BLaER1 (cell line): Measurements from ENCODE around the gene IL17C.

Experiments used
- H3K27ac ChIP-seq: shearing (Covaris generic); formaldehyde crosslinking; 2 replicates; pipeline ENCODE4 v1.8.1; 2022
- H3K27me3 ChIP-seq: shearing (Covaris generic); formaldehyde crosslinking; 2 replicates; pipeline ENCODE4 v1.8.1; 2022
- H3K36me3 ChIP-seq: shearing (Covaris generic); formaldehyde crosslinking; 2 replicates; pipeline ENCODE4 v1.8.1; 2022
- H3K4me1 ChIP-seq: shearing (Covaris generic); formaldehyde crosslinking; 2 replicates; pipeline ENCODE4 v1.8.1; 2022
- H3K4me2 ChIP-seq: shearing (Covaris generic); formaldehyde crosslinking; 2 replicates; pipeline ENCODE4 v1.8.1; 2022
- H3K4me3 ChIP-seq: shearing (Covaris generic); formaldehyde crosslinking; 2 replicates; pipeline ENCODE4 v1.8.1; 2022
- H3K9ac ChIP-seq: shearing (Covaris generic); formaldehyde crosslinking; 2 replicates; pipeline ENCODE4 v1.8.1; 2022
- H3K9me3 ChIP-seq: shearing (Covaris generic); formaldehyde crosslinking; 2 replicates; pipeline ENCODE4 v1.8.1; 2022
- H4K20me1 ChIP-seq: shearing (Covaris generic); formaldehyde crosslinking; 2 replicates; pipeline ENCODE4 v1.8.1; 2022
- Cebpa-rat ChIP-seq: shearing (Covaris generic); IDR thresholded peaks from 2 replicates; pipeline ENCODE4 v1.8.1; 2022

IL17C gene

GRCh38 chr16:88640498-88641247 lies 2.3 kb downstream of the IL17C start:
- Histone ChIP-seq H3K36me3 (peaks cover 33% of the 10 kb centered on the region), H3K27me3 (peaks cover 63% of the 10 kb centered on the region), H3K4me3 (peak overlapping the region; percentile 12; the same call in 1 of the 2 replicates), H3K4me2 (peak overlapping the region; percentile 75), H3K9me3 (no peaks in the 10 kb centered on the region), H4K20me1 (peaks cover 93% of the 10 kb centered on the region), H3K4me1 (peaks cover 96% of the 10 kb centered on the region), H3K9ac (no peak overlapping the region), H3K27ac (no peak overlapping the region)
- TF ChIP-seq Cebpa-rat = no peak

GRCh38 chr16:88642881-88643643 lies 4.7 kb downstream of the IL17C start:
- Histone ChIP-seq H3K36me3 (peaks cover 55% of the 10 kb centered on the region), H3K9ac (no peak overlapping the region), H4K20me1 (peaks cover 100% of the 10 kb centered on the region), H3K4me3 (no peak overlapping the region), H3K4me2 (peak overlapping the region; percentile 6; the same call in 1 of the 2 replicates), H3K4me1 (peaks cover 96% of the 10 kb centered on the region), H3K9me3 (no peaks in the 10 kb centered on the region), H3K27me3 (peaks cover 39% of the 10 kb centered on the region), H3K27ac (no peak overlapping the region)
- no peak for TF ChIP-seq Cebpa-rat

DNA sequence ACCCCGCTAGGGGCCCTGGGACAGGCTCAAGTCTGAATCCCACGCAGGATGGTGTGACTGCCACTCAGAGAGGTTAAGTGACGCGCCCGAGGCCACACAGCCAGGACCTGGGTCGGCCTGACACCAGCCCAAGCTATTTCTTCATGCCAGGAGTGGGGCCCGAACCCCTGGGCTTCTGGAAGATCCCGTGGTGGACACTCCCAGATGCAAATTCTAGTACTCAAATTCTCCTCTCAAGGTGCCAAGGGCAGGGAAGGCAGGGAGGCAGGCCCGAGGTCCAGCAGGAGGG lies 5.2 kb downstream of the IL17C start:
- H3K4me2 ChIP-seq = peak overlapping the region; percentile 36
- H3K27me3 ChIP-seq = peaks cover 34% of the 10 kb centered on the region
- H3K9me3 ChIP-seq = no peaks in the 10 kb centered on the region
- H3K27ac ChIP-seq = no peak overlapping the region
- H3K4me3 ChIP-seq = no peak overlapping the region
- peaks cover 96% of the 10 kb centered on the region for H3K4me1 ChIP-seq
- H3K36me3 ChIP-seq = peaks cover 55% of the 10 kb centered on the region
- TF ChIP-seq Cebpa-rat = no peak
- peaks cover 100% of the 10 kb centered on the region for H4K20me1 ChIP-seq
- H3K9ac ChIP-seq = no peak overlapping the region

GRCh38 chr16:88645455-88645854 lies 7.1 kb downstream of the IL17C start:
- Histone ChIP-seq H3K27ac (no peak overlapping the region), H3K36me3 (peaks cover 60% of the 10 kb centered on the region), H3K4me1 (peaks cover 90% of the 10 kb centered on the region), H3K4me2 (peak overlapping the region; percentile 100), H4K20me1 (peaks cover 100% of the 10 kb centered on the region), H3K9ac (no peak overlapping the region), H3K4me3 (no peak overlapping the region), H3K9me3 (no peaks in the 10 kb centered on the region), H3K27me3 (peaks cover 15% of the 10 kb centered on the region)
- TF ChIP-seq Cebpa-rat = no peak

DNA sequence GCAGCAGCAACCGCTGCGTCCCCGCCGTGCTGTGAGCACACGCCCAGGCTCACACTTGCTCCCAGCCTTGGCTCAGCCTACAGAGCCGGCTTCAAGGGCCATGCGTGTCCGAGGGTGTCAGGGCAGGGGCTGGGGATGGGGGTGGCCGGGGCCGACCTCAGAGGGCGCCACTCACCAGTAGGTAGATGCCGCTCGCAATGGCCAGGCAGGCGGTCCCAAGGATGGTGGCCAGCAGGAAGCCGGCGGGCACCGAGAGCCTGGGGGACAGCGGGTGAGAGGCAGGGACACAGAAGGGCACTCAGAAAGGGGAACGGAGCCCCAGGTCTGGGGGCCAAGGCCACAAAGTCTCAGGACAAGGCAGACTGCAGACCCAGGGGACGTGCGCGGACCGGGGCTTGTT lies 7.6 kb downstream of the IL17C start:
- peaks cover 97% of the 10 kb centered on the region for H4K20me1 ChIP-seq
- H3K9ac ChIP-seq = no peak overlapping the region; the same call in 1 of the 2 replicates
- H3K9me3 ChIP-seq = no peaks in the 10 kb centered on the region
- H3K27ac ChIP-seq = 0 out of 2 replicates have a peak overlapping the region, but pooled peaks have one; percentile 70
- H3K4me1 ChIP-seq = peaks cover 85% of the 10 kb centered on the region
- peaks cover 60% of the 10 kb centered on the region for H3K36me3 ChIP-seq
- H3K4me3 ChIP-seq = no peak overlapping the region
- TF ChIP-seq Cebpa-rat = no peak
- H3K27me3 ChIP-seq = peaks cover 11% of the 10 kb centered on the region
- peak overlapping the region; percentile 100 for H3K4me2 ChIP-seq

- no peak overlapping the region for H3K4me3 ChIP-seq
- peaks cover 5% of the 10 kb centered on the region for H3K27me3 ChIP-seq
- peaks cover 84% of the 10 kb centered on the region for H3K4me1 ChIP-seq
- H3K9ac ChIP-seq = peak overlapping the region; percentile 97
- peak overlapping the region; percentile 100 for H3K4me2 ChIP-seq
- no peak for TF ChIP-seq Cebpa-rat
- peaks cover 60% of the 10 kb centered on the region for H3K36me3 ChIP-seq
- H3K27ac ChIP-seq = peak overlapping the region; percentile 70
- peaks cover 92% of the 10 kb centered on the region for H4K20me1 ChIP-seq
- H3K9me3 ChIP-seq = no peaks in the 10 kb centered on the region
These were observed 8.1 kb downstream of the IL17C start for GRCh38 chr16:88646345-88647034.

- Histone ChIP-seq H3K27me3 (no peaks in the 10 kb centered on the region; the same call in 1 of the 2 replicates), H3K4me3 (peak overlapping the region; percentile 91), H3K9me3 (no peaks in the 10 kb centered on the region), H3K4me2 (peak overlapping the region; percentile 100), H3K4me1 (peaks cover 87% of the 10 kb centered on the region), H3K27ac (peak overlapping the region; percentile 70), H3K9ac (peak overlapping the region; percentile 97), H3K36me3 (peaks cover 61% of the 10 kb centered on the region), H4K20me1 (peaks cover 83% of the 10 kb centered on the region)
- no peak for TF ChIP-seq Cebpa-rat
These were observed 9.1 kb downstream of the IL17C start for GRCh38 chr16:88647178-88648070.

GRCh38 chr16:88649195-88649923 lies 11.0 kb downstream of the IL17C start:
- Histone ChIP-seq H4K20me1 (peaks cover 63% of the 10 kb centered on the region), H3K4me2 (peak overlapping the region; percentile 100), H3K4me1 (peaks cover 87% of the 10 kb centered on the region), H3K4me3 (peak overlapping the region; percentile 91), H3K9ac (peak overlapping the region; percentile 97), H3K27ac (peak overlapping the region; percentile 96), H3K27me3 (no peaks in the 10 kb centered on the region), H3K9me3 (no peaks in the 10 kb centered on the region), H3K36me3 (peaks cover 63% of the 10 kb centered on the region)
- TF ChIP-seq Cebpa-rat = no peak
